CD4-positive, alpha-beta memory T cell (primary cell): ENCODE measurements around the gene UNKL. TPM values are rescaled to one million over a fixed set of nuclear protein-coding genes. Genes with fewer than 3 reads are reported as not detected.

ENCODE experiments used
- CTCF ChIA-PET: fragments of 350-600 bp; sonication (Branson Sonifier 250); formaldehyde crosslinking; loops from one replicate; lab custom pipeline; 2021; ENCODE audit warnings: inconsistent platforms; ENCODE audit not compliant: partially characterized antibody; lab: Charles Lee
- POLR2A ChIA-PET: fragments of 350-600 bp; sonication (Branson Sonifier 250); formaldehyde crosslinking; loops from one replicate; lab custom pipeline; 2021; ENCODE audit not compliant: partially characterized antibody; lab: Charles Lee
- DNase-seq, 5 donors: peaks; one replicate each; pipeline versions ENCODE4 v3.0.0 to v3.0.0-alpha.2; 2020 to 2022; ENCODE audit warnings: mixed read lengths in 1 of 5
- H3K27ac ChIP-seq: one replicate; pipeline ENCODE4 v1.7.0; 2013; ENCODE audit warnings: low read depth, low read length
- H3K27me3 ChIP-seq: 2 replicates; pipeline ENCODE4 v1.7.0; 2013; ENCODE audit warnings: mild to moderate bottlenecking, low read length, moderate library complexity; ENCODE audit not compliant: insufficient read depth
- H3K36me3 ChIP-seq: 2 replicates; pipeline ENCODE4 v1.7.0; 2013; ENCODE audit warnings: mild to moderate bottlenecking, low read length, moderate library complexity; ENCODE audit not compliant: insufficient read depth
- H3K4me1 ChIP-seq: 2 replicates; pipeline ENCODE4 v1.7.0; 2013; ENCODE audit warnings: mild to moderate bottlenecking, low read length, moderate library complexity; ENCODE audit not compliant: insufficient read depth
- H3K4me3 ChIP-seq, 2 donors: one replicate each; pipeline ENCODE4 v1.7.0; 2013; ENCODE audit warnings: low read length in 2 of 2, mild to moderate bottlenecking in 1 of 2
- H3K9me3 ChIP-seq, 2 donors: one replicate each; pipeline ENCODE4 v1.7.0; 2013; ENCODE audit warnings: low read length in 2 of 2, control low read depth in 1 of 2; ENCODE audit not compliant: control insufficient read depth in 1 of 2
- H3K27ac Mint-ChIP-seq, 7 donors: one replicate each; pipeline ENCODE4 v1.8.0; 2020 to 2021; ENCODE audit warnings: mixed read lengths in 7 of 7, mild to moderate bottlenecking in 6 of 7, inconsistent platforms in 3 of 7, moderate library complexity in 3 of 7
- H3K27me3 Mint-ChIP-seq, 2 donors: one replicate each; pipeline ENCODE4 v1.8.0; 2020 to 2021; ENCODE audit warnings: mixed read lengths in 2 of 2
- H3K36me3 Mint-ChIP-seq, 2 donors: one replicate each; pipeline ENCODE4 v1.8.0; 2020 to 2021; ENCODE audit warnings: mixed read lengths in 2 of 2, inconsistent platforms in 1 of 2, mild to moderate bottlenecking in 1 of 2
- H3K4me1 Mint-ChIP-seq, 4 donors: one replicate each; pipeline ENCODE4 v1.8.0; 2020 to 2021; ENCODE audit warnings: mixed read lengths in 4 of 4, mild to moderate bottlenecking in 1 of 4
- H3K4me3 Mint-ChIP-seq, 8 donors: one replicate each; pipeline ENCODE4 v1.8.0; 2020 to 2021; ENCODE audit warnings: mixed read lengths in 8 of 8, mild to moderate bottlenecking in 7 of 8, moderate library complexity in 6 of 8, inconsistent platforms in 3 of 8
- H3K9me3 Mint-ChIP-seq, 8 donors: one replicate each; pipeline ENCODE4 v1.8.0; 2020 to 2021; ENCODE audit warnings: mixed read lengths in 8 of 8, mild to moderate bottlenecking in 5 of 8, inconsistent platforms in 3 of 8, moderate library complexity in 1 of 8
- intact Hi-C: fragments of 100-400 bp; cut with micrococcal nuclease; formaldehyde crosslinking; loops from one replicate; pipeline ENCODE4 v1.15.1; 2023
- polyA plus RNA-seq, 2 donors: library from polyadenylated mRNA; unstranded; fragments of 300-500 nt; fragmentation: Illumina TruSeq; gene quantifications; one replicate each; pipeline ENCODE4 v1.2.3, GENCODE V29; 2021
- total RNA-seq, 2 experiments: library from RNA; stranded (reverse); gene quantifications; one replicate each; pipeline ENCODE4 v1.2.3, GENCODE V29; 2021

UNKL gene
- total and polyA plus RNA-seq, 4 experiments from 2014 or later = 1.3 to 122 (median 59.5) TPM

- Histone ChIP-seq H3K36me3 (peaks cover 12% of the 10 kb centered on the region), H3K4me3 (no peak overlapping the region), H3K27ac (no peak overlapping the region), H3K4me1 (peaks cover 13% of the 10 kb centered on the region), H3K27me3 (peaks cover 2% of the 10 kb centered on the region), H3K9me3 (no peaks in the 10 kb centered on the region)
- Mint-ChIP-seq H3K9me3 (peaks cover 0 to 1% (median 0%) of the 10 kb centered on the region in 8 donors), H3K4me1 (peaks cover 8 to 16% (median 11%) of the 10 kb centered on the region in 4 donors), H3K27ac (no peak overlapping the region), H3K36me3 (peaks cover 13 to 23% of the 10 kb centered on the region in 2 donors), H3K27me3 (no peaks in the 10 kb centered on the region), H3K4me3 (no peak overlapping the region)
- ChIA-PET CTCF (interaction anchor here (0.7 kb wide), 1 partner anchor 10 kb away, joined by 3 read pairs; no protein-coding TSS in a partner anchor), POLR2A (interaction anchor here (1.4 to 1.7 kb wide), 2 partner anchors 16 to 17 kb away, joined by 3 to 5 read pairs; partner anchors contain the start of gene UBE2I)
- intact Hi-C loops = no loop called here
- no peak for DNase-seq
Measured at GRCh38 chr16:1326946-1327618, 87.4 kb downstream of the UNKL start.

- intact Hi-C loops = no loop called here
- no peak overlapping the region for H3K4me3 Mint-ChIP-seq
- peaks cover 5 to 9% (median 5%) of the 10 kb centered on the region in 4 donors for H3K4me1 Mint-ChIP-seq
- H3K27ac Mint-ChIP-seq = peak overlapping the region in 1 of 7 donors; percentile 21
- POLR2A ChIA-PET = interaction anchor here (1.2 to 1.7 kb wide), 3 partner anchors 9 to 17 kb away, joined by 3 to 5 read pairs (median 4); partner anchors contain the start of gene UBE2I
- Histone ChIP-seq H3K9me3 (no peaks in the 10 kb centered on the region), H3K27ac (no peak overlapping the region), H3K4me3 (no peak overlapping the region), H3K36me3 (peaks cover 16% of the 10 kb centered on the region), H3K27me3 (no peaks in the 10 kb centered on the region), H3K4me1 (peaks cover 6% of the 10 kb centered on the region)
- CTCF ChIA-PET = no interaction called here
- H3K27me3 Mint-ChIP-seq = no peaks in the 10 kb centered on the region
- peaks cover 13 to 23% of the 10 kb centered on the region in 2 donors for H3K36me3 Mint-ChIP-seq
- peaks cover 0 to 1% (median 0%) of the 10 kb centered on the region in 8 donors for H3K9me3 Mint-ChIP-seq
- no peak for DNase-seq
Measured at GRCh38 chr16:1326391-1326790, 88.1 kb downstream of the UNKL start.

GRCh38 chr16:1325673-1326371, 88.7 kb downstream of the UNKL start:
- H3K4me1 ChIP-seq = peaks cover under 1% of the 10 kb centered on the region
- no peak for DNase-seq
- intact Hi-C loops = no loop called here
- no peak overlapping the region for H3K4me3 ChIP-seq
- H3K9me3 Mint-ChIP-seq = peaks cover 0 to 1% (median 0%) of the 10 kb centered on the region in 8 donors
- no peak overlapping the region for H3K27ac ChIP-seq
- POLR2A ChIA-PET = interaction anchor here (0.9 to 1.7 kb wide), 4 partner anchors 9 to 17 kb away, joined by 3 to 5 read pairs (median 4); partner anchors contain the start of gene UBE2I
- H3K9me3 ChIP-seq = no peaks in the 10 kb centered on the region
- no peaks in the 10 kb centered on the region for H3K27me3 ChIP-seq
- H3K36me3 ChIP-seq = peaks cover 21% of the 10 kb centered on the region
- peaks cover 13 to 23% of the 10 kb centered on the region in 2 donors for H3K36me3 Mint-ChIP-seq
- H3K4me3 Mint-ChIP-seq = no peak overlapping the region
- H3K4me1 Mint-ChIP-seq = peaks cover 0 to 4% (median 3%) of the 10 kb centered on the region in 4 donors
- H3K27ac Mint-ChIP-seq = no peak overlapping the region
- CTCF ChIA-PET = no interaction called here
- no peaks in the 10 kb centered on the region for H3K27me3 Mint-ChIP-seq

GRCh38 chr16:1325261-1325660, 89.2 kb downstream of the UNKL start:
- POLR2A ChIA-PET = interaction anchor here (0.9 to 1.2 kb wide), 3 partner anchors 10 to 12 kb away, joined by 3 to 4 read pairs (median 4); no protein-coding TSS in a partner anchor
- H3K27me3 Mint-ChIP-seq = no peaks in the 10 kb centered on the region

GRCh38 chr16:1324286-1324826, 90.1 kb downstream of the UNKL start:
- H3K36me3 ChIP-seq = peaks cover 36% of the 10 kb centered on the region
- POLR2A ChIA-PET = interaction anchor here (1.2 to 1.3 kb wide), 2 partner anchors 8 to 10 kb away, joined by 4 read pairs; no protein-coding TSS in a partner anchor
- CTCF ChIA-PET = no interaction called here

More at GRCh38 chr16:1325261-1325660, 89.2 kb downstream of the UNKL start:
- CTCF ChIA-PET = no interaction called here
- Histone ChIP-seq H3K4me1 (no peaks in the 10 kb centered on the region), H3K27me3 (no peaks in the 10 kb centered on the region), H3K4me3 (no peak overlapping the region), H3K27ac (no peak overlapping the region), H3K36me3 (peaks cover 27% of the 10 kb centered on the region), H3K9me3 (no peaks in the 10 kb centered on the region)
- no peak for DNase-seq
- no peaks in the 10 kb centered on the region for H3K9me3 Mint-ChIP-seq
- H3K4me3 Mint-ChIP-seq = no peak overlapping the region
- intact Hi-C loops = no loop called here
- H3K4me1 Mint-ChIP-seq = peaks cover 0 to 3% (median 3%) of the 10 kb centered on the region in 4 donors
- H3K27ac Mint-ChIP-seq = no peak overlapping the region
- peaks cover 14 to 25% of the 10 kb centered on the region in 2 donors for H3K36me3 Mint-ChIP-seq

GRCh38 chr16:1323296-1324239, 90.9 kb downstream of the UNKL start:
- H3K27me3 ChIP-seq = no peaks in the 10 kb centered on the region
- H3K27ac Mint-ChIP-seq = no peak overlapping the region
- ChIA-PET POLR2A (interaction anchor here (1.3 kb wide), 1 partner anchor 9 kb away, joined by 4 read pairs; no protein-coding TSS in a partner anchor), CTCF (no interaction called here)
- H3K27ac ChIP-seq = no peak overlapping the region
- H3K4me3 Mint-ChIP-seq = no peak overlapping the region
- H3K36me3 ChIP-seq = peaks cover 43% of the 10 kb centered on the region
- DNase-seq = no peak
- peaks cover 0 to 3% (median 3%) of the 10 kb centered on the region in 4 donors for H3K4me1 Mint-ChIP-seq
- H3K4me1 ChIP-seq = no peaks in the 10 kb centered on the region
- peaks cover 25 to 36% of the 10 kb centered on the region in 2 donors for H3K36me3 Mint-ChIP-seq
- peaks cover 0 to 3% (median 0%) of the 10 kb centered on the region in 8 donors for H3K9me3 Mint-ChIP-seq
- H3K4me3 ChIP-seq = no peak overlapping the region
- H3K27me3 Mint-ChIP-seq = no peaks in the 10 kb centered on the region
- intact Hi-C loops = loop anchor here (1.0 kb wide), 1 partner anchor 9 kb away; no protein-coding TSS in a partner anchor
- no peaks in the 10 kb centered on the region for H3K9me3 ChIP-seq

More at GRCh38 chr16:1324286-1324826, 90.1 kb downstream of the UNKL start:
- Histone ChIP-seq H3K4me1 (no peaks in the 10 kb centered on the region), H3K9me3 (no peaks in the 10 kb centered on the region), H3K4me3 (no peak overlapping the region), H3K27ac (no peak overlapping the region), H3K27me3 (no peaks in the 10 kb centered on the region)
- intact Hi-C loops = loop anchor here (1.0 kb wide), 1 partner anchor 8 kb away; no protein-coding TSS in a partner anchor
- Mint-ChIP-seq H3K36me3 (peaks cover 20 to 32% of the 10 kb centered on the region in 2 donors), H3K4me1 (peaks cover 0 to 3% (median 3%) of the 10 kb centered on the region in 4 donors), H3K27ac (no peak overlapping the region), H3K27me3 (no peaks in the 10 kb centered on the region), H3K9me3 (peaks cover 0 to under 1% (median 0%) of the 10 kb centered on the region in 8 donors), H3K4me3 (no peak overlapping the region)
- DNase-seq = no peak
